Neural cell (in vitro differentiated cells): Measurements from ENCODE around the gene DYRK3. TPM values are rescaled to one million over a fixed set of nuclear protein-coding genes. Genes with fewer than 3 reads are reported as not detected.

Source experiments
- H2AFZ ChIP-seq: fragments of 200-600, 300-800 bp; sonication (generic), shearing (Covaris generic); 2 replicates; pipeline ENCODE4 v1.6.0; 2014; ENCODE audit warnings: low read depth, mild to moderate bottlenecking, antibody characterized with exemption, low read length, moderate library complexity
- H3F3A ChIP-seq: fragments of 200-600 bp; shearing (Covaris generic); 2 replicates; pipeline ENCODE4 v1.6.1; 2016; ENCODE audit warnings: mild to moderate bottlenecking, moderate library complexity, mixed read lengths, antibody characterized with exemption, low read length; ENCODE audit not compliant: insufficient read depth, poor library complexity, severe bottlenecking
- H3K27ac ChIP-seq: fragments of 200-600, 300-800 bp; sonication (generic), shearing (Covaris generic); 2 replicates; pipeline ENCODE4 v1.5.1; 2014; ENCODE audit warnings: mild to moderate bottlenecking, low read length, moderate library complexity
- H3K27me3 ChIP-seq: fragments of 300-800, 200-600 bp; sonication (generic), shearing (Covaris generic); 2 replicates; pipeline ENCODE4 v1.6.0; 2014; ENCODE audit warnings: mild to moderate bottlenecking, low read depth, low read length, moderate library complexity; ENCODE audit not compliant: insufficient read depth
- H3K36me3 ChIP-seq: fragments of 300-800, 200-600 bp; sonication (generic), shearing (Covaris generic); 2 replicates; pipeline ENCODE4 v1.5.1; 2014; ENCODE audit warnings: mild to moderate bottlenecking, antibody characterized with exemption, low read length, moderate library complexity; ENCODE audit not compliant: insufficient read depth
- H3K4me2 ChIP-seq: fragments of 300-800, 200-600 bp; sonication (generic), shearing (Covaris generic); 2 replicates; pipeline ENCODE4 v1.6.0; 2014; ENCODE audit warnings: mild to moderate bottlenecking, low read length
- H3K4me3 ChIP-seq: fragments of 300-800, 200-600 bp; sonication (generic), shearing (Covaris generic); 2 replicates; pipeline ENCODE4 v1.5.1; 2014; ENCODE audit warnings: mild to moderate bottlenecking, low read length, moderate library complexity
- H3K79me2 ChIP-seq: fragments of 200-600 bp; shearing (Covaris generic); replicated peaks from 2 replicates; pipeline ENCODE4 v1.6.0; 2014; ENCODE audit warnings: mild to moderate bottlenecking, low read length, moderate library complexity; ENCODE audit not compliant: insufficient read depth
- H3K9ac ChIP-seq: fragments of 300-800, 200-600 bp; sonication (generic), shearing (Covaris generic); 2 replicates; pipeline ENCODE4 v1.6.1; 2016; ENCODE audit warnings: mild to moderate bottlenecking, low read length, mixed read lengths
- H3K9me2 ChIP-seq: fragments of 200-600 bp; shearing (Covaris generic); 2 replicates; pipeline ENCODE4 v1.6.1; 2016; ENCODE audit warnings: mild to moderate bottlenecking, low read length, mixed read lengths; ENCODE audit not compliant: insufficient read depth
- H3K9me3 ChIP-seq: fragments of 200-600, 300-800 bp; sonication (generic), shearing (Covaris generic); 2 replicates; pipeline ENCODE4 v1.6.1; 2016; ENCODE audit warnings: mild to moderate bottlenecking, mixed run types, low read length, moderate library complexity, mixed read lengths
- H4K20me1 ChIP-seq: fragments of 200-600 bp; shearing (Covaris generic); 2 replicates; pipeline ENCODE4 v1.6.1; 2016; ENCODE audit warnings: mild to moderate bottlenecking, mixed run types; ENCODE audit not compliant: insufficient read depth
- EP300 ChIP-seq: fragments of 450-650 bp; conservative IDR thresholded peaks from 2 replicates; pipeline ENCODE4 v1.6.1; 2014; ENCODE audit warnings: antibody characterized with exemption, mild to moderate bottlenecking, moderate library complexity; ENCODE audit not compliant: poor library complexity, severe bottlenecking
- EZH2 ChIP-seq: fragments of 200-600, 300-800 bp; shearing (Covaris generic), sonication (generic); IDR thresholded peaks from 2 replicates; pipeline ENCODE4 v1.6.1; 2014; ENCODE audit warnings: antibody characterized with exemption, low read length, borderline replicate concordance, mild to moderate bottlenecking; ENCODE audit not compliant: insufficient read depth, poor library complexity, severe bottlenecking
- MXI1 ChIP-seq: fragments of 450-650 bp; conservative IDR thresholded peaks from 2 replicates; pipeline ENCODE4 v1.6.1; 2014; ENCODE audit warnings: antibody characterized with exemption, mild to moderate bottlenecking; ENCODE audit not compliant: poor library complexity, severe bottlenecking
- POLR2AphosphoS5 ChIP-seq: IDR thresholded peaks from 2 replicates; pipeline ENCODE4 v1.6.1; 2012
- RAD21 ChIP-seq: fragments of 450-650 bp; conservative IDR thresholded peaks from 2 replicates; pipeline ENCODE4 v1.6.1; 2014; ENCODE audit warnings: antibody characterized with exemption, mild to moderate bottlenecking, moderate library complexity
- SMC3 ChIP-seq: fragments of 450-650 bp; conservative IDR thresholded peaks from 2 replicates; pipeline ENCODE4 v1.6.1; 2014; ENCODE audit warnings: antibody characterized with exemption, mild to moderate bottlenecking, moderate library complexity; ENCODE audit not compliant: poor library complexity
- TAF1 ChIP-seq: IDR thresholded peaks from 2 replicates; pipeline ENCODE4 v1.6.1; 2012; ENCODE audit warnings: low read depth
- polyA plus RNA-seq: library from polyadenylated mRNA; depleted of rRNA; stranded (reverse); fragments of >200 nt; gene quantifications from 2 replicates; pipeline ENCODE4 v1.2.3, GENCODE V29; 2014
- TF ChIP-seq, protein P1 (sequence below): fragments of 450-650 bp; IDR thresholded peaks from 2 replicates; pipeline ENCODE4 v1.5.1; 2014; ENCODE audit warnings: antibody characterized with exemption, mild to moderate bottlenecking, moderate library complexity; ENCODE audit not compliant: poor library complexity, severe bottlenecking
- TF ChIP-seq, protein P2 (sequence below): IDR thresholded peaks from 2 replicates; pipeline ENCODE4 v1.6.1; 2012; ENCODE audit warnings: borderline replicate concordance

DYRK3 gene
- polyA plus RNA-seq, 1 donor from 2014 or later: 7.5 TPM

DNA sequence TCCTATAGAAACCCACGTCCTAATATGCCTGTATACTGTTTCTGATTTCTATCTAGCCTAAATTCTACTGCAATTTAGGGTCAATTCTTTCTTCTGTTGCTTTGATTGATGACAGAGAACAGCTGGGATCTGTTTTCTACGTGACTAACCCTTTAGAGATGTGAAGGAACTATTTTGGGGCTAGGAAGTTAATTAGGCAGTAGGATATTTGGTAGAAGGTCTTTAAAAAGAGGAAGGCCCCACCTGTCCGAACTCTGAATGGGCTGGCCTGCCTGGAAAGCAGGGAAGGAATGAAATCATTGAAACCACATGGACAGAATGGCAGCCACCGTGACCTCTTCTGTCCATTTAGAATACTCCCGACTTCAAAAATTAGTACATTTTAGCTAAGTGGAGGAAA lies 44.1 kb upstream of the DYRK3 start:
- H3K27me3 ChIP-seq: no peaks in the 10 kb centered on the region
- TF ChIP-seq POLR2AphosphoS5: no peak
- TF ChIP-seq, protein P1, sequence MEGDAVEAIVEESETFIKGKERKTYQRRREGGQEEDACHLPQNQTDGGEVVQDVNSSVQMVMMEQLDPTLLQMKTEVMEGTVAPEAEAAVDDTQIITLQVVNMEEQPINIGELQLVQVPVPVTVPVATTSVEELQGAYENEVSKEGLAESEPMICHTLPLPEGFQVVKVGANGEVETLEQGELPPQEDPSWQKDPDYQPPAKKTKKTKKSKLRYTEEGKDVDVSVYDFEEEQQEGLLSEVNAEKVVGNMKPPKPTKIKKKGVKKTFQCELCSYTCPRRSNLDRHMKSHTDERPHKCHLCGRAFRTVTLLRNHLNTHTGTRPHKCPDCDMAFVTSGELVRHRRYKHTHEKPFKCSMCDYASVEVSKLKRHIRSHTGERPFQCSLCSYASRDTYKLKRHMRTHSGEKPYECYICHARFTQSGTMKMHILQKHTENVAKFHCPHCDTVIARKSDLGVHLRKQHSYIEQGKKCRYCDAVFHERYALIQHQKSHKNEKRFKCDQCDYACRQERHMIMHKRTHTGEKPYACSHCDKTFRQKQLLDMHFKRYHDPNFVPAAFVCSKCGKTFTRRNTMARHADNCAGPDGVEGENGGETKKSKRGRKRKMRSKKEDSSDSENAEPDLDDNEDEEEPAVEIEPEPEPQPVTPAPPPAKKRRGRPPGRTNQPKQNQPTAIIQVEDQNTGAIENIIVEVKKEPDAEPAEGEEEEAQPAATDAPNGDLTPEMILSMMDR: no peak
- no peaks in the 10 kb centered on the region for H4K20me1 ChIP-seq
- H3K4me2 ChIP-seq: no peak overlapping the region
- H3K36me3 ChIP-seq: peaks cover 14% of the 10 kb centered on the region
- no peaks in the 10 kb centered on the region for H3F3A ChIP-seq
- H2AFZ ChIP-seq: no peak overlapping the region
- no peak overlapping the region for H3K4me3 ChIP-seq
- H3K9me3 ChIP-seq: no peaks in the 10 kb centered on the region
- H3K9me2 ChIP-seq: no peaks in the 10 kb centered on the region
- no peak overlapping the region for H3K27ac ChIP-seq
- no peak overlapping the region for H3K9ac ChIP-seq
- no peaks in the 10 kb centered on the region for H3K79me2 ChIP-seq

DNA sequence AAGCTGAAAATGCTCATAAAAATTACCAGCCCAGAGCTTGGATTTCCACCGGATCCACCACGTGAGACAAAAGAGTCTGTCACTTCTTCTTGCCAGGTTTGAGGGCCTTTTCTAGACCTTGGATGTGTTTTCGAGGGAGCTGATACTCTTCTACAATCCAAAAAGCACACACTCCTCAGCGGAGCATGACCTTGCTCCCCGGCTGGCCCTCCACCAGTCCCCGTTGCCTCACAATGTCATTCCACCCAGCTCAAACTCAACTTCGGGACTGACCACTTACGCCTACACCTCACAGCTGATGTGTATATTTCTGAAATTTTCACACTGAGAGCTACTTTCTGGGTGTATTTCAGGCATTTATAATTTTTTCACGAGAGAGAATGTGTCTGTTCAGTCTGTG lies 43.6 kb upstream of the DYRK3 start:
- Histone ChIP-seq H3K9me2 (no peaks in the 10 kb centered on the region), H3K27me3 (no peaks in the 10 kb centered on the region), H3K4me3 (no peak overlapping the region), H4K20me1 (no peaks in the 10 kb centered on the region), H3K9me3 (no peaks in the 10 kb centered on the region), H3K79me2 (no peaks in the 10 kb centered on the region), H2AFZ (no peak overlapping the region), H3K36me3 (peaks cover 14% of the 10 kb centered on the region), H3K9ac (no peak overlapping the region), H3F3A (no peaks in the 10 kb centered on the region), H3K27ac (no peak overlapping the region), H3K4me2 (no peak overlapping the region)
- TF ChIP-seq, protein P2, sequence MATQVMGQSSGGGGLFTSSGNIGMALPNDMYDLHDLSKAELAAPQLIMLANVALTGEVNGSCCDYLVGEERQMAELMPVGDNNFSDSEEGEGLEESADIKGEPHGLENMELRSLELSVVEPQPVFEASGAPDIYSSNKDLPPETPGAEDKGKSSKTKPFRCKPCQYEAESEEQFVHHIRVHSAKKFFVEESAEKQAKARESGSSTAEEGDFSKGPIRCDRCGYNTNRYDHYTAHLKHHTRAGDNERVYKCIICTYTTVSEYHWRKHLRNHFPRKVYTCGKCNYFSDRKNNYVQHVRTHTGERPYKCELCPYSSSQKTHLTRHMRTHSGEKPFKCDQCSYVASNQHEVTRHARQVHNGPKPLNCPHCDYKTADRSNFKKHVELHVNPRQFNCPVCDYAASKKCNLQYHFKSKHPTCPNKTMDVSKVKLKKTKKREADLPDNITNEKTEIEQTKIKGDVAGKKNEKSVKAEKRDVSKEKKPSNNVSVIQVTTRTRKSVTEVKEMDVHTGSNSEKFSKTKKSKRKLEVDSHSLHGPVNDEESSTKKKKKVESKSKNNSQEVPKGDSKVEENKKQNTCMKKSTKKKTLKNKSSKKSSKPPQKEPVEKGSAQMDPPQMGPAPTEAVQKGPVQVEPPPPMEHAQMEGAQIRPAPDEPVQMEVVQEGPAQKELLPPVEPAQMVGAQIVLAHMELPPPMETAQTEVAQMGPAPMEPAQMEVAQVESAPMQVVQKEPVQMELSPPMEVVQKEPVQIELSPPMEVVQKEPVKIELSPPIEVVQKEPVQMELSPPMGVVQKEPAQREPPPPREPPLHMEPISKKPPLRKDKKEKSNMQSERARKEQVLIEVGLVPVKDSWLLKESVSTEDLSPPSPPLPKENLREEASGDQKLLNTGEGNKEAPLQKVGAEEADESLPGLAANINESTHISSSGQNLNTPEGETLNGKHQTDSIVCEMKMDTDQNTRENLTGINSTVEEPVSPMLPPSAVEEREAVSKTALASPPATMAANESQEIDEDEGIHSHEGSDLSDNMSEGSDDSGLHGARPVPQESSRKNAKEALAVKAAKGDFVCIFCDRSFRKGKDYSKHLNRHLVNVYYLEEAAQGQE: no peak
- TF ChIP-seq TAF1: no peak
- no peak for TF ChIP-seq RAD21
- TF ChIP-seq EP300: no peak
- no peak for TF ChIP-seq EZH2
- TF ChIP-seq, protein P1: no peak
- TF ChIP-seq POLR2AphosphoS5: no peak
- no peak for TF ChIP-seq MXI1
- no peak for TF ChIP-seq SMC3
